ACC112 (cell line): ENCODE data around the gene LIN7B.
A peak's percentile ranks its signal among the peaks of the same experiment; 100 is the strongest.

Experiments used
- H2AFZ ChIP-seq: fragments of 200-600 bp; sonication (generic); one replicate; pipeline ENCODE4 v1.6.0; 2017; ENCODE audit warnings: antibody characterized with exemption, low read length; ENCODE audit not compliant: unreplicated experiment
- H3K27ac ChIP-seq: fragments of 200-600 bp; sonication (generic); 2 replicates; pipeline ENCODE4 v1.5.1; 2014; ENCODE audit warnings: low read depth, mild to moderate bottlenecking, antibody characterized with exemption, low read length, moderate library complexity
- H3K27me3 ChIP-seq: fragments of 200-600 bp; sonication (generic); 2 replicates; pipeline ENCODE4 v1.6.1; 2014; ENCODE audit warnings: mild to moderate bottlenecking, antibody characterized with exemption, low read length, moderate library complexity, mixed read lengths; ENCODE audit not compliant: insufficient read depth
- H3K36me3 ChIP-seq: fragments of 200-600 bp; sonication (generic); 2 replicates; pipeline ENCODE4 v1.6.1; 2016; ENCODE audit warnings: mild to moderate bottlenecking, antibody characterized with exemption, low read length, moderate library complexity, mixed read lengths; ENCODE audit not compliant: insufficient read depth
- H3K4me1 ChIP-seq: fragments of 200-600 bp; sonication (generic); one replicate; pipeline ENCODE4 v1.6.1; 2016; ENCODE audit warnings: low read length, mixed read lengths; ENCODE audit not compliant: insufficient read depth, unreplicated experiment, control insufficient read depth
- H3K4me3 ChIP-seq: fragments of 200-600 bp; sonication (generic); 2 replicates; pipeline ENCODE4 v1.5.1; 2014; ENCODE audit warnings: mild to moderate bottlenecking, low read depth, low read length
- H3K79me2 ChIP-seq: fragments of 200-600 bp; sonication (generic); one replicate; pipeline ENCODE4 v1.6.0; 2016; ENCODE audit warnings: low read length; ENCODE audit not compliant: control insufficient read depth, unreplicated experiment, insufficient read depth

LIN7B gene

GRCh38 chr19:49148044-49148682 is 34.0 kb downstream of the LIN7B start:
- Histone ChIP-seq H3K27ac (no peak overlapping the region), H2AFZ (no peak overlapping the region), H3K4me3 (no peak overlapping the region), H3K4me1 (no peaks in the 10 kb centered on the region), H3K27me3 (no peaks in the 10 kb centered on the region), H3K79me2 (no peaks in the 10 kb centered on the region), H3K36me3 (no peaks in the 10 kb centered on the region)

GRCh38 chr19:49148784-49149651 is 34.8 kb downstream of the LIN7B start:
- H3K27me3 ChIP-seq: no peaks in the 10 kb centered on the region
- no peaks in the 10 kb centered on the region for H3K79me2 ChIP-seq
- no peaks in the 10 kb centered on the region for H3K4me1 ChIP-seq
- H3K27ac ChIP-seq: no peak overlapping the region
- H3K4me3 ChIP-seq: peak overlapping the region; percentile 89
- H3K36me3 ChIP-seq: no peaks in the 10 kb centered on the region
- peak overlapping the region; percentile 80 for H2AFZ ChIP-seq

DNA sequence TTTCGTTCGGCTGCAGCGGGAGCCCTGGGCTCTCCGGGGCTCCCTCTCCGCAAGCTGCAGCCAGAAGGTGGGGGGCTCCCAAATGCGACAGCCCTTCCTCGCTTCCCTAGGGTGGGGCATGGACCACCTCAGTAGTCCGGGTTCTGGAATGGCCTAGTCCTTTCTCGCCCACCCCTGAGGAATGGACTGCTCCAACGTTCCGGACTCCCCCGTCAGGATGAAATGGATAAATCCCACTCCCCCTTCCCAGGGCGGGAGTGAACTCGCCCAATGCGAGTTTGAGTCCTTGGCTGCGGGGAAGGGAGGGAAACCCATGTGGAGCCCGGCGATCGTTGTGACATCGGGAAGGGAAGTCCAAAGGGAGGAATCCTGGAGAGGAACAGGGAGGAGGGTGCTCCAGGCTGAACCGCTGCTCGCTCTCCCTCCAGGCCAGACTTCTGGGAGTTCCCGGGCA is 35.5 kb downstream of the LIN7B start:
- Histone ChIP-seq H2AFZ (peak overlapping the region; percentile 80), H3K36me3 (no peaks in the 10 kb centered on the region), H3K27me3 (no peaks in the 10 kb centered on the region), H3K4me3 (peak overlapping the region; percentile 89), H3K79me2 (no peaks in the 10 kb centered on the region), H3K27ac (no peak overlapping the region), H3K4me1 (no peaks in the 10 kb centered on the region)

GRCh38 chr19:49150106-49150943 is 36.2 kb downstream of the LIN7B start:
- Histone ChIP-seq H2AFZ (peak overlapping the region; percentile 80), H3K79me2 (no peaks in the 10 kb centered on the region), H3K27me3 (no peaks in the 10 kb centered on the region), H3K27ac (no peak overlapping the region), H3K36me3 (no peaks in the 10 kb centered on the region), H3K4me3 (peak overlapping the region; percentile 89), H3K4me1 (no peaks in the 10 kb centered on the region)

DNA sequence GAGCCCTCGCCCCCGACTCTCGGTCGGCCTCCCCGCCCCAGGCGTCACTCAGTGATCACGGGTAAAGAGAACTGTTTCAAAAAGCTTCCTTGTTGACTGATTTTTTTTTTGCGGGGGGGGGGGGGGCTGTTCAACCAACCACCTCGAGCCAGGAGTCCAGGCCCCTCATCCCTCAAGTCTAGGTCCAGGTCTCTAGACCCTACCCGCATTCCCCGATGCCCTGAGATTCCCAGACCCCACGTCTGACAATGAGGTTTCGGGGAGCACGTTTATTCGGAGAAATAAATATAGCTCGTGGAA is 36.7 kb downstream of the LIN7B start:
- peak overlapping the region; percentile 89 for H3K4me3 ChIP-seq
- H2AFZ ChIP-seq: no peak overlapping the region
- H3K27me3 ChIP-seq: no peaks in the 10 kb centered on the region
- no peaks in the 10 kb centered on the region for H3K79me2 ChIP-seq
- H3K4me1 ChIP-seq: no peaks in the 10 kb centered on the region
- no peak overlapping the region for H3K27ac ChIP-seq
- no peaks in the 10 kb centered on the region for H3K36me3 ChIP-seq

DNA sequence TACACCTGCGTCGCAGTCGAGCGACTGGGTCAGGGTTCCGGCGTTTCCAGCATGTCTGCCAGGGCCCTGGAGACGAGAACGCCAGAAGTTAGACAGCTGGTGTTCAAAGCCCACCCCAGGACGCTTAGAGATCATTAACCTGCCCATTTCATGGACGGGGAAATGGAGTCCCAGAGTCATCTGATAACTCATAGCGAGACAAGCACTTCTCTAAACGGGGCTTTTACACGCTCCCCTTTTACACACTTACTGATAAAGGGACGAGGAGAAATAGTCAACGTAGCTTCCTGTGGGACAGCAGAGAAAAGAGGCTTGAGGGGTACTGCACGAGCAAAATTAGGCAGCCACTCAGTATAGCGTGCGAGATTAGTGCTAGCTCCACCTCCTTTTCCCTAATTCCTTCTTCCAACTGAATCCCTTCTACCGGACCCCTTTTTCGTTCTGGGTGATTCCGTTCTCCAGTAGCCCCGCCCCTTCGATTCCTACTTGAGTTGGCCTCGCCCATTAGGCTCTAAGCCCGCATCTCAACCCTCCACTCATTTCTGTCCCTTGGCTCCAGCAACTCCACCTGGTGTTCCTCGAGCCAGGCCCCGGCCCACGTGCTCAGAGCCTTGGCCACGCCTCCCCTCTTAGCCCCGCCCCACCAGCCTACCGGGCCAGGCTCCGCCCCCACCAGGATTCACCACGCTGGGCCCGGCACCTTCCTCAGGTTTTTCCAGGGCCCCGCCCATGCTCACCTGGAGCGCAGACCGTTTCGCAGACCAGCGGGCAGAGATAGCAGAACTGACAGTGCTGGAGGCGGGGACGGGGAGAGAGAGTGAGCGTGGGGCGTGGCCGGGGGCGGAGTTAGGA is 37.3 kb downstream of the LIN7B start:
- no peak overlapping the region for H3K27ac ChIP-seq
- peak overlapping the region; percentile 89 for H3K4me3 ChIP-seq
- H3K27me3 ChIP-seq: no peaks in the 10 kb centered on the region
- H3K36me3 ChIP-seq: no peaks in the 10 kb centered on the region
- H3K79me2 ChIP-seq: no peaks in the 10 kb centered on the region
- H3K4me1 ChIP-seq: no peaks in the 10 kb centered on the region
- H2AFZ ChIP-seq: no peak overlapping the region

GRCh38 chr19:49152119-49152550 is 38.0 kb downstream of the LIN7B start:
- Histone ChIP-seq H3K27ac (no peak overlapping the region), H2AFZ (no peak overlapping the region), H3K79me2 (no peaks in the 10 kb centered on the region), H3K36me3 (no peaks in the 10 kb centered on the region), H3K4me3 (no peak overlapping the region; the same call in 1 of the 2 replicates), H3K27me3 (no peaks in the 10 kb centered on the region), H3K4me1 (no peaks in the 10 kb centered on the region)

GRCh38 chr19:49153167-49153809 is 39.1 kb downstream of the LIN7B start:
- Histone ChIP-seq H3K36me3 (no peaks in the 10 kb centered on the region), H3K4me1 (no peaks in the 10 kb centered on the region), H3K79me2 (peaks cover 2% of the 10 kb centered on the region), H3K4me3 (no peak overlapping the region), H3K27me3 (no peaks in the 10 kb centered on the region), H3K27ac (no peak overlapping the region), H2AFZ (no peak overlapping the region)

- no peaks in the 10 kb centered on the region for H3K36me3 ChIP-seq
Observed at GRCh38 chr19:49154279-49154678, 40.1 kb downstream of the LIN7B start.

More at GRCh38 chr19:49154279-49154678, 40.1 kb downstream of the LIN7B start:
- H3K4me3 ChIP-seq: no peak overlapping the region
- H3K27me3 ChIP-seq: no peaks in the 10 kb centered on the region
- no peak overlapping the region for H2AFZ ChIP-seq
- peaks cover 6% of the 10 kb centered on the region for H3K79me2 ChIP-seq
- H3K4me1 ChIP-seq: no peaks in the 10 kb centered on the region
- no peak overlapping the region for H3K27ac ChIP-seq
